HG02973 (cell line): ENCODE data around the gene NF2.

Experiments
- ATAC-seq: cut with Tn5 transposase; IDR thresholded peaks from one replicate; pipeline ENCODE4 v1.9.1; 2021; ENCODE audit warnings: moderate library complexity; ENCODE audit not compliant: unreplicated experiment

The NF2 gene

GRCh38 chr22:29738118-29738815 is 134.8 kb downstream of the NF2 start:
- no peak for ATAC-seq

- ATAC-seq: no peak
Observed at GRCh38 chr22:29739346-29739875, 136.0 kb downstream of the NF2 start.

GRCh38 chr22:29740216-29740615 is 136.8 kb downstream of the NF2 start:
- ATAC-seq: no peak

GRCh38 chr22:29741926-29742325 is 138.5 kb downstream of the NF2 start:
- no peak for ATAC-seq

- ATAC-seq: no peak
Observed at GRCh38 chr22:29742326-29742725, 138.9 kb downstream of the NF2 start.

GRCh38 chr22:29744902-29745301 is 141.5 kb downstream of the NF2 start:
- no peak for ATAC-seq

GRCh38 chr22:29747832-29748231 is 144.4 kb downstream of the NF2 start:
- ATAC-seq: no peak
